Activated gamma-delta T cell treated with Interleukin-2 at 50 U/mL for 16 hours (primary cell): Measurements from ENCODE around the gene ACE.

ENCODE experiments used
- DNase-seq: peaks from one replicate; pipeline ENCODE4 v3.0.0-alpha.2; 2020

ACE gene

GRCh38 chr17:63476854-63477479 is at the start of gene ACE:
Gene ACE (plus strand): TSS chr17:63477061. CDS start chr17:63477095, 34 bp downstream.
- DNase-seq, result peak; percentile 26

GRCh38 chr17:63429766-63430165 is 47.1 kb upstream of the ACE start:
- DNase-seq, result no peak

- no peak for DNase-seq
These were observed 46.6 kb upstream of the ACE start for GRCh38 chr17:63430223-63430622.

- DNase-seq, result no peak
These were observed 45.3 kb upstream of the ACE start for GRCh38 chr17:63431618-63431938.

GRCh38 chr17:63431939-63432804 is 44.7 kb upstream of the ACE start:
- no peak for DNase-seq

- no peak for DNase-seq
These were observed 42.9 kb upstream of the ACE start for GRCh38 chr17:63433746-63434591.

- DNase-seq, result peak; percentile 64
These were observed 41.8 kb upstream of the ACE start for GRCh38 chr17:63434951-63435571.

GRCh38 chr17:63435681-63436522 is 41.0 kb upstream of the ACE start:
- no peak for DNase-seq

GRCh38 chr17:63436523-63437110 is 40.2 kb upstream of the ACE start:
- no peak for DNase-seq

- DNase-seq, result no peak
These were observed 39.4 kb upstream of the ACE start for GRCh38 chr17:63437287-63438091.

- DNase-seq, result no peak
These were observed 38.5 kb upstream of the ACE start for GRCh38 chr17:63438092-63439051.

GRCh38 chr17:63439687-63440086 is 37.2 kb upstream of the ACE start:
- DNase-seq, result no peak

- DNase-seq, result peak; percentile 42
These were observed 36.6 kb upstream of the ACE start for GRCh38 chr17:63440127-63440769.

GRCh38 chr17:63440770-63441335 is 36.0 kb upstream of the ACE start:
- DNase-seq, result no peak

GRCh38 chr17:63441654-63442053 is 35.2 kb upstream of the ACE start:
- no peak for DNase-seq

GRCh38 chr17:63442074-63442473 is 34.8 kb upstream of the ACE start:
- DNase-seq, result no peak

GRCh38 chr17:63442549-63443035 is 34.3 kb upstream of the ACE start:
- DNase-seq, result no peak

- DNase-seq, result no peak
These were observed 33.8 kb upstream of the ACE start for GRCh38 chr17:63443053-63443452.

- DNase-seq, result no peak
These were observed 32.4 kb upstream of the ACE start for GRCh38 chr17:63444457-63444856.
